ENCODE results near the gene ELK1.

ELK1 gene

DNA sequence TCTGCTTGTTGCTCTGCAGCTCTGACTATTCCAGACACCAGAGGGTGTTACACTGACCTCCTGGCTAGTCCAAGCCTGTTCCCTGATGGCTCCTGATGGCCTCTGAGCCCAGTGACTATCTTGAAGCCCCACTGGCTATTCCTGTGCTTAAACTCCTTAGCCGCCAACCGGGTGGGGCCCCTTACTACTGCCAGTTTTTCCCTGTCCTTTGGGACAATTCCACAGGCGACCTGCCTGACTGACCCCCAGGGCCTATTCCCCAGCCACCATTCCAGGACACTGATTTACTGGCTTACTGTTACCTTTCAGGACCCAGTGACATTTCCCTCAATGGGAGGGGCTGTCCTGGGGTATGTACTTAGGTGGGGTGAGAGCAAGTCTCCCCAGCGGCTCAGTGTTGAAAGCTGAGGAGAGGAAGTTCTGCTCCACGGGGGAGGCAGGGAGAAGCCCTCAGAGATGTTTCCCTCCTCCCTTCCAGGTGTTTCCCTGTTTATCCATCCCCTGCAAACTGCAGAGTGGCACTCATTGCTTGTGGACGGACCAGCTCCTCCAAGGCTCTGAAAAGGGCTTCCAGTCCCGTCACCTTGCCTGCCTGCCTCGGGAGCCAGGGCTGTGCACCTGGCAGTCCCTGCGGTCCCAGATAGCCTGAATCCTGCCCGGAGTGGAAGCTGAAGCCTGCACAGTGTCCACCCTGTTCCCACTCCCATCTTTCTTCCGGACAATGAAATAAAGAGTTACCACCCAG, 64.1 kb downstream of the ELK1 start:
- Histone ChIP-seq H3K4me3 (ENCODE audit: low read length, poor library complexity, severe bottlenecking) (no peak overlapping the region), H3K9ac (ENCODE audit: low read depth, low read length, poor library complexity, severe bottlenecking) (no peak overlapping the region), H2AFZ (ENCODE audit: low read length) (no peak overlapping the region), H3K9me2 (replicated peaks; ENCODE audit: low read depth, low read length) (no peaks in the 10 kb centered on the region), H3K4me1 (ENCODE audit: insufficient read depth, low read length, poor library complexity, severe bottlenecking) (peaks cover 20% of the 10 kb centered on the region), H3K9me3 (ENCODE audit: insufficient read depth, low read depth, low read length) (no peaks in the 10 kb centered on the region), H3K27me3 (ENCODE audit: insufficient read depth, low read length, poor library complexity, severe bottlenecking) (no peaks in the 10 kb centered on the region), H3F3A (ENCODE audit: low read depth) (no peaks in the 10 kb centered on the region), H3K79me2 (ENCODE audit: insufficient read depth, low read length) (peaks cover 23% of the 10 kb centered on the region), H4K20me1 (ENCODE audit: insufficient read depth, low read length, poor library complexity, severe bottlenecking) (peaks cover 4% of the 10 kb centered on the region), H3K36me3 (ENCODE audit: insufficient read depth, low read length) (no peaks in the 10 kb centered on the region), H3K4me2 (ENCODE audit: low read depth, low read length, poor library complexity, severe bottlenecking) (no peak overlapping the region)
- TF ChIP-seq, protein P1, sequence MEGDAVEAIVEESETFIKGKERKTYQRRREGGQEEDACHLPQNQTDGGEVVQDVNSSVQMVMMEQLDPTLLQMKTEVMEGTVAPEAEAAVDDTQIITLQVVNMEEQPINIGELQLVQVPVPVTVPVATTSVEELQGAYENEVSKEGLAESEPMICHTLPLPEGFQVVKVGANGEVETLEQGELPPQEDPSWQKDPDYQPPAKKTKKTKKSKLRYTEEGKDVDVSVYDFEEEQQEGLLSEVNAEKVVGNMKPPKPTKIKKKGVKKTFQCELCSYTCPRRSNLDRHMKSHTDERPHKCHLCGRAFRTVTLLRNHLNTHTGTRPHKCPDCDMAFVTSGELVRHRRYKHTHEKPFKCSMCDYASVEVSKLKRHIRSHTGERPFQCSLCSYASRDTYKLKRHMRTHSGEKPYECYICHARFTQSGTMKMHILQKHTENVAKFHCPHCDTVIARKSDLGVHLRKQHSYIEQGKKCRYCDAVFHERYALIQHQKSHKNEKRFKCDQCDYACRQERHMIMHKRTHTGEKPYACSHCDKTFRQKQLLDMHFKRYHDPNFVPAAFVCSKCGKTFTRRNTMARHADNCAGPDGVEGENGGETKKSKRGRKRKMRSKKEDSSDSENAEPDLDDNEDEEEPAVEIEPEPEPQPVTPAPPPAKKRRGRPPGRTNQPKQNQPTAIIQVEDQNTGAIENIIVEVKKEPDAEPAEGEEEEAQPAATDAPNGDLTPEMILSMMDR (conservative IDR thresholded peaks at IDR 0.05; ENCODE audit: low read length): no peak
- no peak for TF ChIP-seq EZH2phosphoT487 (IDR thresholded peaks at IDR 0.05; ENCODE audit: borderline replicate concordance)

Data from Loucy (cell line).